ENCODE results near the gene CNKSR3.

CNKSR3 gene

DNA sequence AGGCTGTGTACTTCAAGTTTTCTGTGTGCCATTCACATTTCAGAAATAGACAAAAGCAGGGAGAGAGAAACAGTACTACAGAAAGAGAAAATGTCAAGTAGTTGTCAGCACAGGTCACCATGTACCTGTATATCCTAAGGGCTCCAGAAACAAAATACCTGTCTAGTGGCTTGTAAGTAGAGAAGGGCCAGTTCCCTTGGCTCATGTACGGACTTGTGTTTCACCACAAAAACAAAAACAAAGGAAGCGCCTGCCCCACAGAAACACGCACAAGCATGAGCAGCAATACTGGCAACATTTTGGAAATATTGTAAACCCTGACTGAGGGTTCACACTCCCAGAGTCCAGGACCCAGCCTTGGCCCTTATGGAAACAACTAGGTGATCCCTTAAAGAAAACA, 44.3 kb downstream of the CNKSR3 start:
- DNase-seq (ENCODE audit: insufficient read length, low spot score) (no peak), FAIRE-seq (no peak)
- TF ChIP-seq POU2F2 (IDR thresholded peaks at IDR 0.05; ENCODE audit: low read depth, low read length) = no peak
- TF ChIP-seq SPI1 (IDR thresholded peaks at IDR 0.05; ENCODE audit: low read depth, low read length) = no peak
- no peak for TF ChIP-seq POLR2AphosphoS5 (IDR thresholded peaks at IDR 0.05; ENCODE audit: low read depth, low read length)
- TF ChIP-seq POLR2A (IDR thresholded peaks at IDR 0.05; ENCODE audit: low read depth, low read length) = no peak
- no peak for TF ChIP-seq TAF1 (IDR thresholded peaks at IDR 0.05; ENCODE audit: low read depth, low read length)
- no peak for TF ChIP-seq PAX5 (IDR thresholded peaks at IDR 0.05; ENCODE audit: insufficient read depth, low read length, severe bottlenecking)

DNA sequence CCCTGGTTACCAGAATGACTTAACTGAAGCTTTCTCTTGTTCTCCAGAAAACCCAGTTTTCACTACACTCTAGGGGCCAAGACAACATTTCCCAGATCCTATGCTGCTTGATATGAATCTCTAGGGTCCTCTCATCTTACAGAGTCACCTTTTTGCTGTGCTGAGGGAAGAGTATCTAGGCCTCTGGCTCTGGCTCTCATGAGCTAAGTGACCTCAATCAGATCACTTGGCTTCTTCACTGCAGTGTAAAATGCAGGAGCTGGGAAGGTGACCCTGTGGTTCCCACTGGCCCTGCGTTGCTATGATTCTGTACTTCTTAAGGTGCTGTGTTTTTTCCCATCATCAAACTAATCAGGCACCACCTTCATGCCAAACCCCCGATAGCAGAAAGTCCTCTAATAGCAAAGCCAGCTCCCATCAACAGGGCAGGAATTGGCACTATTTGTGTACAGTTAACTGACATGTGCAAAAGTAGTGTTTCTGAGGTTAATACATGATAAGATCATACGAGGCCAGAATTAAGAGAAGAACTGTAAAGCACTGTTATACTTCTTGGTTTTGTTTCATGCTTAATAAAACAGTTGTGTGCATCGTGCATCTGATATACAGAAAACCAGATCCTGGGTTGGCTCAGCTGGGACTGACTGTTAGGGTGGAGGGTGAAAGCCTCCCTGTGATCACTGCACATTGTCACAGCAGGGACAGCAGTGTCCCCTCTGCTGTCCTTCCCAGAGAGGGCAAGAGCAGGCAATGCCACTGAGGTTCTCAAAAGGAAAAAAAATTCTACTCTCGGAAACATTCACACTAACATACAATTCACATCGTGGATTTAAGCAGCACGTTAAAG, 46.7 kb downstream of the CNKSR3 start:
- no peak for TF ChIP-seq POLR2AphosphoS5 (IDR thresholded peaks at IDR 0.05; ENCODE audit: low read depth, low read length)
- TF ChIP-seq POU2F2 (IDR thresholded peaks at IDR 0.05; ENCODE audit: low read depth, low read length) = no peak
- TF ChIP-seq TAF1 (IDR thresholded peaks at IDR 0.05; ENCODE audit: low read depth, low read length) = no peak
- TF ChIP-seq SPI1 (IDR thresholded peaks at IDR 0.05; ENCODE audit: low read depth, low read length) = no peak
- no peak for TF ChIP-seq PAX5 (IDR thresholded peaks at IDR 0.05; ENCODE audit: insufficient read depth, low read length, severe bottlenecking)
- no peak for TF ChIP-seq POLR2A (IDR thresholded peaks at IDR 0.05; ENCODE audit: low read depth, low read length)
- no peak for FAIRE-seq
- DNase-seq (ENCODE audit: insufficient read length, low spot score) = no peak

DNA sequence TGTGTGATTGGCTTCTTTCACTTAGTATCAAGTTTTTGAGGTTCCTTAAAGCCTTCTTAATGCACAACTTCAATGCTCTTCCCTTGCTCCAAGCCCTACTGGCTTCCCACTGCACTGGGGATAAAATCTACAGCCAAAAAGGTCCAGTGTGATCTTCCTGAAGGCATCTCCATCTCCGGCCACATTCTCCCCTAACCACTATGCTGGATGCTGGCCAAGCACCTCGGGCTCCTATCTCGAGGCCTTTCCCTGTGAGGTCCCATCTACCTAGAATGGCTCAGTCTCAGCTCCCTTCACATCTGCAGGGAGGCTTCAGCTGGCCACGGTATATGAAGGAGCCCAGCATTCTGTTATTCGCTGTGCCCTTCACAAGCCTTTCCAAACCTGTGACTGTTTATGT, 48.1 kb downstream of the CNKSR3 start:
- no peak for DNase-seq (ENCODE audit: insufficient read length, low spot score)
- TF ChIP-seq PAX5 (IDR thresholded peaks at IDR 0.05; ENCODE audit: insufficient read depth, low read length, severe bottlenecking) = no peak
- TF ChIP-seq POLR2AphosphoS5 (IDR thresholded peaks at IDR 0.05; ENCODE audit: low read depth, low read length) = no peak
- no peak for TF ChIP-seq POLR2A (IDR thresholded peaks at IDR 0.05; ENCODE audit: low read depth, low read length)
- TF ChIP-seq SPI1 (IDR thresholded peaks at IDR 0.05; ENCODE audit: low read depth, low read length) = no peak
- TF ChIP-seq POU2F2 (IDR thresholded peaks at IDR 0.05; ENCODE audit: low read depth, low read length) = no peak
- no peak for TF ChIP-seq TAF1 (IDR thresholded peaks at IDR 0.05; ENCODE audit: low read depth, low read length)
- FAIRE-seq = no peak

DNA sequence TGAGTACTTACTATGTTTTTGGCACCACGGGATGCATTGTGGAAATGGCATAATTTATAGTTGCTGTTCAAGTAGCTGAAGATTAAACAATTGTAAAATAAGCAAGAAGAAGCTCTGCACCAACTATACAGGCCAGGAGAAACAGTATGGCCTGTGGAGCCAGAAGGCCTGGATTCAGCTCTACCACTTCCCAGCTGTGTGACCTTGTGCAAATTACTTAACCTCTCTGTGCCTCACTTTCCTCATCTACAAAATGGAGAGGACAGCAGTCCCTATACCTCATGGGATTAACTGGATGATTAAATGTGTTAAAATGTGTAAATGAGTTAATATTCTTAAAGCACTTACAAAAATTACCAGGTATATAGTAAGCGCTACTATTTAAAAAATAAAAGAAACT, 49.1 kb downstream of the CNKSR3 start:
- FAIRE-seq = no peak
- TF ChIP-seq TAF1 (IDR thresholded peaks at IDR 0.05; ENCODE audit: low read depth, low read length) (no peak), SPI1 (IDR thresholded peaks at IDR 0.05; ENCODE audit: low read depth, low read length) (no peak), POLR2A (IDR thresholded peaks at IDR 0.05; ENCODE audit: low read depth, low read length) (no peak), PAX5 (IDR thresholded peaks at IDR 0.05; ENCODE audit: insufficient read depth, low read length, severe bottlenecking) (no peak), POU2F2 (IDR thresholded peaks at IDR 0.05; ENCODE audit: low read depth, low read length) (no peak), POLR2AphosphoS5 (IDR thresholded peaks at IDR 0.05; ENCODE audit: low read depth, low read length) (no peak)
- no peak for DNase-seq (ENCODE audit: insufficient read length, low spot score)

DNA sequence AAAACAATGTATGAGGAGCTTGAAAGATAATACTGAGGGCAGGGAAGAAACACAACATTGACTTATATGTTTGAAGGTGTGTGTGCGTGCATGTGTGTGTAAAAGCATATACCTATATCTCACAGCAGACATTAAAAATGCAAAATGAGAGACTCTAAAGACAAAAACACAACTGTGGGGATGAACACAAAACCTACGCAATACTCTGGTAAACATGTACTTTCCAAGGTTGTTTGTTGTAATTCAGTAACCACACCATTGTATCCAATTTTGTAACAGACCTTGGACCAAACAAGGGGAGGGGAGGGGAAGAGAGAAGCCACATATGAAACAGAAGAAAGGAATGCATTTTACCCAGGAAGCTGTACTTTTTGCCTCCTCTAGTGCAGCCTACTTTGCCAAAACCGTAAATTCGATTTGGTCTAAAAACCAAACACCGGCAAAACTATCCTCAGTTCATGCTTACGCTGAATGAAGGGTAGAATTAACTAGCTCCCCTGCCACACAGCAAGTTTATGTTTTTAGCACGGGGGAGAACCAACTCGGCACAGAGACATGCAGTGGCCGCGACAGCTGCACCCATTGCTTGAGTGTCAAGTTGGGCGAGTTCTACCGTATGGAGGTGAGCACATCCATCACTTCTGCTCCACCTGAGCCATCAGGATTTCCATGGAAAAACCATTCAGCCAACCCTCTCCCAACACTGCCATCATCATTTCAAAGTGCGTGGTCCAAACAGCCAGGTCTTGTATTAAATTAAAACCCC, 50.0 kb downstream of the CNKSR3 start:
- FAIRE-seq (no peak), DNase-seq (ENCODE audit: insufficient read length, low spot score) (no peak)
- no peak for TF ChIP-seq POU2F2 (IDR thresholded peaks at IDR 0.05; ENCODE audit: low read depth, low read length)
- TF ChIP-seq TAF1 (IDR thresholded peaks at IDR 0.05; ENCODE audit: low read depth, low read length) = no peak
- no peak for TF ChIP-seq POLR2A (IDR thresholded peaks at IDR 0.05; ENCODE audit: low read depth, low read length)
- TF ChIP-seq SPI1 (IDR thresholded peaks at IDR 0.05; ENCODE audit: low read depth, low read length) = no peak
- no peak for TF ChIP-seq PAX5 (IDR thresholded peaks at IDR 0.05; ENCODE audit: insufficient read depth, low read length, severe bottlenecking)
- TF ChIP-seq POLR2AphosphoS5 (IDR thresholded peaks at IDR 0.05; ENCODE audit: low read depth, low read length) = no peak

DNA sequence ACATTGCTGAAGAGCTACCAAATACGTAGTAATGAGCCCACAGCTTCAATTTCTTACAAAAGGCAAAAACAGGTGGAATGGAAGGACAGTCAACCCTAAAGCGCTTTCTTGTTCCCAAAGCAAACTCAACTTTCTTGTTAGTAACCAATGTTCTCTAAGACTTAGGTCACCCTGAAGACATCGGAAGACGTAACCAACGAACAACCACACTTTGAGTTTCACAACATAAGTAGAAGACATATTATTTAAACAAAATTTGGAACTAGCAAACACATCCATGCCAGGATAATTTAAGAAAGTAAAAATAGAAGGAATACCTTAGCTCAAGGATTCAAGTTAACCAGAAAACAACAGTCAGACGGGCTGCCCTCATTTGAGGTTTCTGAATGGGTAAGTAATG, 51.0 kb downstream of the CNKSR3 start:
- no peak for DNase-seq (ENCODE audit: insufficient read length, low spot score)
- no peak for FAIRE-seq
- no peak for TF ChIP-seq POLR2AphosphoS5 (IDR thresholded peaks at IDR 0.05; ENCODE audit: low read depth, low read length)

DNA sequence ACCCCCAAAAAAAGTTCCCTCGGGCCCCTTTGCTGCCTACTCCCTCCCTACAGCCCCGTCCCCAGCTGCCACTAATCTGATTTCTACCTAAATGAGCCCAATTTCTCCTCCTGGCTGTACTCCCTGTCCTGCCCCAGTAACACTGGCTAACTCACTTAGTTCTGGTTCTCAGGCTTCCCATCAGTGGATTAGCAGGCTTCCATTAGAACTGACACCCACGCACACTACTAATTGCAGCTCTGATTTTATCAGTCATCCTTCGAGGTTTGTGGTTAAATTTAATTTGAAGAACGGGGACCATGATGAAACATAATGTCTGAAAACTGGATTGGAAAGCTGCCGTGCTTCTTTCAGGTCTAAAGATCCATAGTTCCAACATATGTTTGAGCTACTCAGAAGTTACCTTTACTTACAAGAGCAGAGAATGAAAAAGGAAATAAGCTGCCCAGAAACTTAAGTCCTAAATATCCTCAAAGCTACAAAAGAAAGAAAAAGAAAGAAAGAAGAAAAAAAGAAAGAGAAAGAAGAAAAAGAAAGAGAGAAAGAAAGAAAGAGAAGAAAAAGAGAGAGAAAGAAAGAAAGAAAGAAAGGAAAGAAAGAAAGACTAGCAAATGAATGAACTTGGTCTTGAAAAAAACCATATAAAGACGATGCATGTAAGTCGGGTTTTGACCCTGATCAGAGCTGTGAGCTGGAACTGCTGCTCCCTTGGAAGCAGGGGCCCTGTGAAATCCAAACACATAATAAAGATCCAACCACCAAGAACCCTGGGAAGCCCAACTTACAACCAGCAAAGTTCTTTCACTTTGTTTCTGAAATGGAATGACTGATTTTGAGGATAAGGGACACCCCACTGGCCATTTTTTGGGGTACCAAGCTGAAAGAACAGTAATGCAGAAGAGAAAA, 51.7 kb downstream of the CNKSR3 start:
- DNase-seq (ENCODE audit: insufficient read length, low spot score) (no peak), FAIRE-seq (no peak)
- no peak for TF ChIP-seq PAX5 (IDR thresholded peaks at IDR 0.05; ENCODE audit: insufficient read depth, low read length, severe bottlenecking)
- no peak for TF ChIP-seq POLR2A (IDR thresholded peaks at IDR 0.05; ENCODE audit: low read depth, low read length)
- TF ChIP-seq POU2F2 (IDR thresholded peaks at IDR 0.05; ENCODE audit: low read depth, low read length) = no peak
- TF ChIP-seq SPI1 (IDR thresholded peaks at IDR 0.05; ENCODE audit: low read depth, low read length) = no peak
- no peak for TF ChIP-seq POLR2AphosphoS5 (IDR thresholded peaks at IDR 0.05; ENCODE audit: low read depth, low read length)

DNA sequence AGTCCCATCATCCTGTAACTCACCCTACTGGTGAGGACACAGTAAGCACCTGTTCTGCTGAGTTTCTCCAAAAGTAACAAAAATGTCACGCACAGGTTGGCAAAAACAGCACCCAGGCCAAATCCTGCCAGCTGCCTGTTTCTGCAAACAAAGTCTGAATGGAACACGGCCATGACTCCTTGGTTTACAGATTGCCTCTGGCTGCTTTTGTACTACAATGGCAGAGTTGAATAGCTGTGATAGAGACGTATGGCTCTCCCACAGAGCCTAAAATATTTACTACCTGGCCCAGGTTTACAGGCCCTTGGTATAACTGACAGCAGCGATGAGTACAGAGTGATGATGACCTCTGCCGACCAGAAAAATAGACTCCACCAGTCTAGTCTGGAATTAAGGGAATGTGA, 52.6 kb downstream of the CNKSR3 start:
- TF ChIP-seq POU2F2 (IDR thresholded peaks at IDR 0.05; ENCODE audit: low read depth, low read length) (no peak), POLR2A (IDR thresholded peaks at IDR 0.05; ENCODE audit: low read depth, low read length) (no peak)

DNA sequence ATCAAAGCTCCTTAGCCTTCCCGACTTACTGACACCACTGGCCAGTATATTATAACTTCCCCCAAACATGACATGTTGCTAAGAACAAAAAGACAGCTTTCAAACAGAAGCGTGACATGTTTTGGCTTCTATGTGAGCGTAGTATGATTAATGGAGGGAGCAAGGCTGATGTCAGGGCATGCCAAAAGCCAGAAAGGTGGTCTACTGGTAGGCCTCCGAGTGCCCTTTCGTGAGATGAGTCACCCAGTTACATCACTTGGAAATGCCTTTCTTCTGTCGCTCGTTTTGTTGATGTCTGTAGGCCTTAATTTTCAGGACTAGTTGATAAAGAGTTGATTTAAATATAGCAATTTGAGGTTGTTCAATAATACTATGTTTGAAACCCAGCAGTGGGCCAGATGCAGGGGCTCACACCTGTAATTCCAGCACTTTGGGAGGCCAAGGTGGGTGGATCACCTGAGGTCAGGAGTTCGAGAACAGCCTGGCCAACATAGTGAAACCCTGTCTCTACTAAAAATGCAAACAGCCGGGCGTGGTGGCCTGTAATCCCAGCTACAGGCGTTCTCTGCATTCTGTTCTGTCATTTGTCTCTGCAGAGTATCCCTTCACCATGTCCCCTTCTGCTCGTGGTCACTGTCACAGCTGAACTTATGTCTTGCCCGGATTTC, 53.3 kb downstream of the CNKSR3 start:
- DNase-seq (ENCODE audit: insufficient read length, low spot score) (no peak), FAIRE-seq (no peak)
- no peak for TF ChIP-seq POLR2AphosphoS5 (IDR thresholded peaks at IDR 0.05; ENCODE audit: low read depth, low read length)
- no peak for TF ChIP-seq POU2F2 (IDR thresholded peaks at IDR 0.05; ENCODE audit: low read depth, low read length)
- no peak for TF ChIP-seq PAX5 (IDR thresholded peaks at IDR 0.05; ENCODE audit: insufficient read depth, low read length, severe bottlenecking)
- TF ChIP-seq POLR2A (IDR thresholded peaks at IDR 0.05; ENCODE audit: low read depth, low read length) = no peak
- TF ChIP-seq TAF1 (IDR thresholded peaks at IDR 0.05; ENCODE audit: low read depth, low read length) = no peak
- TF ChIP-seq SPI1 (IDR thresholded peaks at IDR 0.05; ENCODE audit: low read depth, low read length) = no peak

More for the DNA sequence above, 52.6 kb downstream of the CNKSR3 start:
- FAIRE-seq = no peak
- DNase-seq (ENCODE audit: insufficient read length, low spot score) = no peak

All from GM12891 (cell line).